KMS-11 (cell line): ENCODE data around the gene SNU13.

Experiments
- H2AFZ ChIP-seq: fragments of 200-600 bp; sonication (generic); 2 replicates; pipeline ENCODE4 v1.6.1; 2016; ENCODE audit warnings: antibody characterized with exemption, mixed run types, low read depth
- H3K27ac ChIP-seq: fragments of 200-600 bp; sonication (generic); 2 replicates; pipeline ENCODE4 v1.6.1; 2016; ENCODE audit warnings: mild to moderate bottlenecking, mixed run types
- H3K27me3 ChIP-seq: fragments of 200-600 bp; sonication (generic); 2 replicates; pipeline ENCODE4 v1.6.1; 2017; ENCODE audit warnings: mild to moderate bottlenecking, low read depth, mixed run types, moderate library complexity; ENCODE audit not compliant: insufficient read depth
- H3K36me3 ChIP-seq: fragments of 200-600 bp; sonication (generic); 2 replicates; pipeline ENCODE4 v1.6.1; 2017; ENCODE audit warnings: mild to moderate bottlenecking, mixed run types; ENCODE audit not compliant: insufficient read depth
- H3K4me1 ChIP-seq: fragments of 200-600 bp; sonication (generic); 2 replicates; pipeline ENCODE4 v1.6.1; 2016; ENCODE audit warnings: mild to moderate bottlenecking, low read depth, mixed run types; ENCODE audit not compliant: poor library complexity, severe bottlenecking
- H3K4me2 ChIP-seq: fragments of 200-600 bp; sonication (generic); 2 replicates; pipeline ENCODE4 v1.7.0; 2016; ENCODE audit warnings: mild to moderate bottlenecking, mixed run types
- H3K4me3 ChIP-seq: fragments of 200-600 bp; sonication (generic); IDR thresholded peaks from 2 replicates; pipeline ENCODE4 v1.6.1; 2017; ENCODE audit warnings: low read depth, low read length, mixed read lengths; ENCODE audit not compliant: insufficient read depth
- H3K79me2 ChIP-seq: fragments of 200-600 bp; sonication (generic); 2 replicates; pipeline ENCODE4 v1.6.1; 2016; ENCODE audit warnings: low read depth, mixed run types; ENCODE audit not compliant: insufficient read depth
- H3K9ac ChIP-seq: fragments of 200-600 bp; sonication (generic); 2 replicates; pipeline ENCODE4 v1.6.1; 2016; ENCODE audit warnings: mild to moderate bottlenecking, mixed run types
- H4K20me1 ChIP-seq: fragments of 200-600 bp; sonication (generic); 2 replicates; pipeline ENCODE4 v1.6.1; 2016; ENCODE audit warnings: mild to moderate bottlenecking, mixed run types; ENCODE audit not compliant: insufficient read depth
- TF ChIP-seq, protein P1 (sequence below): fragments of 200-600 bp; sonication (generic); conservative IDR thresholded peaks from 2 replicates; pipeline ENCODE4 v1.6.1; 2017; ENCODE audit warnings: low read depth, mild to moderate bottlenecking, antibody characterized with exemption, low read length, moderate library complexity, mixed read lengths

SNU13 gene

DNA sequence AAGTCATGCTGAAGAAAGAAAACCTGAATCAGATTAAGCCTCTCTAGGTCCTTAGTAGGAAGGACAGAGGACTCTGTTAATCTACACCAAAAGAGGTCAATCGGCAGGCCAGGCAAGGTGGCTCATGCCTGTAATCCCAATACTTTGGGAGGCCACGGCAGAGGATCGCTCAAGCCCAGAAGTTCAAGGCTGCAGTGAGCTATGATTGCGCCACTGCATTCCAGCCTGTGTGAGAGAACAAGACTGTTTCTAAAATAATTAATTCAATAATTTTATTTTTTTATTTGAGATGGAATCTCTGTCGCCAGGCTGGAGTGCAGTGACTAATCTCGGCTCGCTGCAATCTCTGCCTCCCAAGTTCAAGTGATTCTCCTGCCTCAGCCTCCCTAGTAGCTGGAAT lies 63.1 kb downstream of the SNU13 start:
- Histone ChIP-seq H3K4me2 (no peak overlapping the region), H3K79me2 (peaks cover 60% of the 10 kb centered on the region), H3K9ac (no peak overlapping the region), H3K4me1 (peaks cover 8% of the 10 kb centered on the region), H3K27me3 (no peaks in the 10 kb centered on the region), H3K36me3 (peaks cover 23% of the 10 kb centered on the region; the same call in 1 of the 2 replicates), H3K4me3 (no peak overlapping the region), H2AFZ (no peak overlapping the region), H4K20me1 (no peaks in the 10 kb centered on the region), H3K27ac (no peak overlapping the region)
- TF ChIP-seq, protein P1, sequence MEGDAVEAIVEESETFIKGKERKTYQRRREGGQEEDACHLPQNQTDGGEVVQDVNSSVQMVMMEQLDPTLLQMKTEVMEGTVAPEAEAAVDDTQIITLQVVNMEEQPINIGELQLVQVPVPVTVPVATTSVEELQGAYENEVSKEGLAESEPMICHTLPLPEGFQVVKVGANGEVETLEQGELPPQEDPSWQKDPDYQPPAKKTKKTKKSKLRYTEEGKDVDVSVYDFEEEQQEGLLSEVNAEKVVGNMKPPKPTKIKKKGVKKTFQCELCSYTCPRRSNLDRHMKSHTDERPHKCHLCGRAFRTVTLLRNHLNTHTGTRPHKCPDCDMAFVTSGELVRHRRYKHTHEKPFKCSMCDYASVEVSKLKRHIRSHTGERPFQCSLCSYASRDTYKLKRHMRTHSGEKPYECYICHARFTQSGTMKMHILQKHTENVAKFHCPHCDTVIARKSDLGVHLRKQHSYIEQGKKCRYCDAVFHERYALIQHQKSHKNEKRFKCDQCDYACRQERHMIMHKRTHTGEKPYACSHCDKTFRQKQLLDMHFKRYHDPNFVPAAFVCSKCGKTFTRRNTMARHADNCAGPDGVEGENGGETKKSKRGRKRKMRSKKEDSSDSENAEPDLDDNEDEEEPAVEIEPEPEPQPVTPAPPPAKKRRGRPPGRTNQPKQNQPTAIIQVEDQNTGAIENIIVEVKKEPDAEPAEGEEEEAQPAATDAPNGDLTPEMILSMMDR, result no peak
